GM20000 (cell line): ENCODE results near the gene SMYD3.

Source experiments
- DNase-seq: peaks from one replicate; pipeline ENCODE4 v3.0.0; 2012; ENCODE audit warnings: low spot score
- TF ChIP-seq, protein P1 (sequence below): IDR thresholded peaks from 2 replicates; pipeline ENCODE4 v1.5.1; 2012; ENCODE audit warnings: mild to moderate bottlenecking, control low read depth; ENCODE audit errors: extremely low read depth, missing control alignments

Gene SMYD3

GRCh38 chr1:245774196-245774595, 732.9 kb downstream of the SMYD3 start:
- TF ChIP-seq, protein P1, sequence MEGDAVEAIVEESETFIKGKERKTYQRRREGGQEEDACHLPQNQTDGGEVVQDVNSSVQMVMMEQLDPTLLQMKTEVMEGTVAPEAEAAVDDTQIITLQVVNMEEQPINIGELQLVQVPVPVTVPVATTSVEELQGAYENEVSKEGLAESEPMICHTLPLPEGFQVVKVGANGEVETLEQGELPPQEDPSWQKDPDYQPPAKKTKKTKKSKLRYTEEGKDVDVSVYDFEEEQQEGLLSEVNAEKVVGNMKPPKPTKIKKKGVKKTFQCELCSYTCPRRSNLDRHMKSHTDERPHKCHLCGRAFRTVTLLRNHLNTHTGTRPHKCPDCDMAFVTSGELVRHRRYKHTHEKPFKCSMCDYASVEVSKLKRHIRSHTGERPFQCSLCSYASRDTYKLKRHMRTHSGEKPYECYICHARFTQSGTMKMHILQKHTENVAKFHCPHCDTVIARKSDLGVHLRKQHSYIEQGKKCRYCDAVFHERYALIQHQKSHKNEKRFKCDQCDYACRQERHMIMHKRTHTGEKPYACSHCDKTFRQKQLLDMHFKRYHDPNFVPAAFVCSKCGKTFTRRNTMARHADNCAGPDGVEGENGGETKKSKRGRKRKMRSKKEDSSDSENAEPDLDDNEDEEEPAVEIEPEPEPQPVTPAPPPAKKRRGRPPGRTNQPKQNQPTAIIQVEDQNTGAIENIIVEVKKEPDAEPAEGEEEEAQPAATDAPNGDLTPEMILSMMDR = no peak
- DNase-seq = no peak

GRCh38 chr1:245773344-245773743, 733.7 kb downstream of the SMYD3 start:
- no peak for DNase-seq
- TF ChIP-seq, protein P1 = no peak

GRCh38 chr1:245772739-245773138, 734.3 kb downstream of the SMYD3 start:
- TF ChIP-seq, protein P1 = no peak
- DNase-seq = no peak

- TF ChIP-seq, protein P1 = no peak
- DNase-seq = no peak
Observed at GRCh38 chr1:245772325-245772724, 734.8 kb downstream of the SMYD3 start.

DNA sequence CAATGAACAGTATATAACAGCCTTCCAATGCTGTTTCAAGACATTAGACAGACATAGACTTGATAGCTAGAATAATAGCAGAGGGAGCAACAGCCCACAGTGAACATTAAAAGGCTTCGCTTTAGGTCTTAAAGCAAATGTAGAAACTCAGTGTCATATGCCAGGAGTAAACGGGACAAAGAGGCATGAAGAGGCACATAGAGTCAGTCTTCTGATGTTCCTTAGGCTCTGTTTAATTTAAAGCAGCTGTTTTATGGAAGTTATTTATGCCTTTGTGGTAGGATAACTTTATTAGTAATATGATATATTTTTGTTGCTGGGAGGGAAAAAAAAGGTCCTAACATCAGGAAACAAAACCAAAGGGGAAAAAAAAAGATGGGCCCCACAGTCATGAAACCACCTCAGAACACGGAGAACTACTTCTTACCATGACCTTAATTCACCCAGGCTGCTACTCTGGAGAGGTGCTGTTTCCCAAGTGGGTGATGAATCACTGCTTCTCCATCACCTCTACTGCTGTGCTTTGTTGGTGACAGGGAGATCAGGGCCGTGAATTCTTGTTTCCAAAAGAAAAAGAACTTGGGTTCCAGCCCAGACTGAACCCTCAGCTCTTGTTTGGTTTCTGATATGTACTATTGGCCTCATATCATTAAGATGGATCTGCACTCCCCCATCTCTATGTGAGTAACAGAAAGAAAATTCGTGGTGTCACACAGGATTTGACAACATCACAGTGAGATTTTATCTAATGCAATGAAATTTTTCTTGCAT, 735.4 kb downstream of the SMYD3 start:
- TF ChIP-seq, protein P1 = no peak
- DNase-seq = no peak

- no peak for DNase-seq
- TF ChIP-seq, protein P1 = no peak
Observed at GRCh38 chr1:245770156-245770555, 736.9 kb downstream of the SMYD3 start.

- DNase-seq = no peak
- TF ChIP-seq, protein P1 = no peak
Observed at GRCh38 chr1:245768596-245768995, 738.5 kb downstream of the SMYD3 start.
